Smooth muscle cell (in vitro differentiated cells): ENCODE data around the gene CBX7. TPM values are rescaled to one million over a fixed set of nuclear protein-coding genes. Genes with fewer than 3 reads are reported as not detected.

ENCODE experiments used
- DNase-seq: peaks from one replicate; lab custom pipeline; 2025; ENCODE audit not compliant: unreplicated experiment; lab: John Stamatoyannopoulos, UW
- H2AFZ ChIP-seq: fragments of 200-600 bp; sonication (generic); 2 replicates; pipeline ENCODE4 v1.6.0; 2016; ENCODE audit warnings: antibody characterized with exemption, low read depth, mild to moderate bottlenecking
- H3F3A ChIP-seq: fragments of 200-600 bp; sonication (generic); 2 replicates; pipeline ENCODE4 v1.6.0; 2017; ENCODE audit warnings: antibody characterized with exemption, low read depth
- H3K27ac ChIP-seq: fragments of 200-600 bp; sonication (generic); 2 replicates; pipeline ENCODE4 v1.5.1; 2016; ENCODE audit warnings: low read depth, mild to moderate bottlenecking
- H3K27me3 ChIP-seq: fragments of 200-600 bp; sonication (generic); 2 replicates; pipeline ENCODE4 v1.6.1; 2016; ENCODE audit warnings: low read depth, mild to moderate bottlenecking
- H3K36me3 ChIP-seq: fragments of 200-600 bp; sonication (generic); 2 replicates; pipeline ENCODE4 v1.5.1; 2016; ENCODE audit warnings: low read depth
- H3K4me1 ChIP-seq: fragments of 200-600 bp; sonication (generic); 2 replicates; pipeline ENCODE4 v1.5.1; 2016; ENCODE audit warnings: low read depth
- H3K4me2 ChIP-seq: fragments of 200-600 bp; sonication (generic); 2 replicates; pipeline ENCODE4 v1.6.0; 2016; ENCODE audit warnings: mild to moderate bottlenecking
- H3K4me3 ChIP-seq: fragments of 200-600 bp; sonication (generic); 2 replicates; pipeline ENCODE4 v1.5.1; 2016; ENCODE audit warnings: mild to moderate bottlenecking
- H3K79me2 ChIP-seq: fragments of 200-600 bp; sonication (generic); 2 replicates; pipeline ENCODE4 v1.6.0; 2016; ENCODE audit warnings: low read depth, mild to moderate bottlenecking
- H3K9ac ChIP-seq: fragments of 200-600 bp; sonication (generic); 2 replicates; pipeline ENCODE4 v1.6.0; 2016; ENCODE audit warnings: low read depth
- H3K9me3 ChIP-seq: fragments of 200-600 bp; sonication (generic); replicated peaks from 2 replicates; pipeline ENCODE4 v1.5.1; 2016; ENCODE audit warnings: low read depth
- H4K20me1 ChIP-seq: fragments of 200-600 bp; sonication (generic); 2 replicates; pipeline ENCODE4 v1.6.0; 2016; ENCODE audit warnings: low read depth
- CTCF ChIP-seq: fragments of 200-600 bp; sonication (generic); IDR thresholded peaks from 2 replicates; pipeline ENCODE4 v1.5.1; 2017; ENCODE audit warnings: borderline replicate concordance, mild to moderate bottlenecking, antibody characterized with exemption; ENCODE audit not compliant: insufficient read depth, poor library complexity, severe bottlenecking
- WGBS: methylation state at CpG from one replicate; pipeline ENCODE4 v1.1.7; 2016; ENCODE audit warnings: low lambda C conversion rate; 5-methylcytosine and 5-hydroxymethylcytosine counted together
- polyA plus RNA-seq: library from polyadenylated mRNA; unstranded; fragments of >200 nt; fragmentation: Nextera tagmentation; extraction: Ambion mirVana; gene quantifications from 2 replicates; pipeline ENCODE4 v1.2.1, GENCODE V29; 2016
- total RNA-seq: library from RNA; depleted of rRNA; stranded (reverse); fragments of >200 nt; gene quantifications from 2 replicates; pipeline ENCODE4 v1.2.3, GENCODE V29; 2014

The CBX7 gene
- total RNA-seq = 0.40 and 4.8 TPM in 2 replicates
- polyA plus RNA-seq = 1.7 and 2.2 TPM in 2 replicates

- Histone ChIP-seq H3K27me3 (peaks cover 17% of the 10 kb centered on the region), H3K4me3 (peak within 1 kb of the TSS; percentile 54), H3K79me2 (no peaks in the 10 kb centered on the region), H3K9ac (peak within 1 kb of the TSS; percentile 22), H3F3A (peaks cover 7% of the 10 kb centered on the region), H3K36me3 (no peaks in the 10 kb centered on the region), H4K20me1 (no peaks in the 10 kb centered on the region), H3K4me2 (peak within 1 kb of the TSS; percentile 93), H3K27ac (no peak within 1 kb of the TSS), H2AFZ (peak within 1 kb of the TSS; percentile 76), H3K9me3 (no peaks in the 10 kb centered on the region), H3K4me1 (no peaks in the 10 kb centered on the region)
- DNase-seq = peak; percentile 68
- 1% methylated on average over 64 of the region's 98 CpGs for WGBS
- TF ChIP-seq CTCF = no peak
These were observed at the start of gene CBX7 for GRCh38 chr22:39152511-39153219. CBX7 (minus strand) TSS chr22:39152680; CDS start chr22:39152444, 236 bp downstream.

- H3K79me2 ChIP-seq = no peaks in the 10 kb centered on the region
- no peak overlapping the region for H3K4me3 ChIP-seq
- H3K27ac ChIP-seq = no peak overlapping the region
- H3K4me2 ChIP-seq = no peak overlapping the region
- no peaks in the 10 kb centered on the region for H3F3A ChIP-seq
- no peaks in the 10 kb centered on the region for H3K4me1 ChIP-seq
- H2AFZ ChIP-seq = no peak overlapping the region
- H3K27me3 ChIP-seq = no peaks in the 10 kb centered on the region
- no peak for DNase-seq
- WGBS = 84% methylated on average over 5 of the region's 5 CpGs
- no peak for TF ChIP-seq CTCF
- no peaks in the 10 kb centered on the region for H3K9me3 ChIP-seq
- no peaks in the 10 kb centered on the region for H4K20me1 ChIP-seq
- no peak overlapping the region for H3K9ac ChIP-seq
- H3K36me3 ChIP-seq = no peaks in the 10 kb centered on the region
These were observed 45.1 kb upstream of the CBX7 start for GRCh38 chr22:39197578-39197977.

GRCh38 chr22:39194098-39194497 is 41.6 kb upstream of the CBX7 start:
- no peak for TF ChIP-seq CTCF
- Histone ChIP-seq H3K9me3 (no peaks in the 10 kb centered on the region), H3K9ac (no peak overlapping the region), H3K79me2 (no peaks in the 10 kb centered on the region), H2AFZ (no peak overlapping the region), H3F3A (no peaks in the 10 kb centered on the region), H3K4me1 (no peaks in the 10 kb centered on the region), H4K20me1 (no peaks in the 10 kb centered on the region), H3K4me2 (no peak overlapping the region), H3K27me3 (no peaks in the 10 kb centered on the region), H3K36me3 (no peaks in the 10 kb centered on the region), H3K4me3 (no peak overlapping the region), H3K27ac (no peak overlapping the region)
- no peak for DNase-seq
- 0% methylated on average over 1 of the region's 1 CpG for WGBS

GRCh38 chr22:39188809-39189208 is 36.3 kb upstream of the CBX7 start:
- Histone ChIP-seq H3K4me3 (no peak overlapping the region), H3K9me3 (no peaks in the 10 kb centered on the region), H3K27me3 (no peaks in the 10 kb centered on the region), H3K9ac (no peak overlapping the region), H2AFZ (no peak overlapping the region), H3K27ac (no peak overlapping the region), H3K4me1 (no peaks in the 10 kb centered on the region), H4K20me1 (no peaks in the 10 kb centered on the region), H3F3A (no peaks in the 10 kb centered on the region), H3K79me2 (no peaks in the 10 kb centered on the region), H3K4me2 (no peak overlapping the region), H3K36me3 (no peaks in the 10 kb centered on the region)
- no peak for DNase-seq
- TF ChIP-seq CTCF = no peak
- 94% methylated on average over 10 of the region's 10 CpGs for WGBS
